OCI-LY7 (cell line): ENCODE measurements around the gene PNMA6E. TPM values are rescaled to one million over a fixed set of nuclear protein-coding genes. Genes with fewer than 3 reads are reported as not detected.

ENCODE experiments used
- BruUV-seq: library from RNA; stranded (reverse); fragments of 400-500 nt; replicated peaks from 2 replicates; lab custom pipeline; 2021; lab: Mats Ljungman, UMichigan
- CTCF ChIA-PET: fragments of 300-600 bp; sonication (Branson Sonifier 250); formaldehyde crosslinking; loops from one replicate; lab custom pipeline; 2022; ENCODE audit warnings: antibody characterized with exemption; ENCODE audit not compliant: unreplicated experiment; lab: Charles Lee
- POLR2A ChIA-PET: fragments of 300-600 bp; sonication (Branson Sonifier 250); formaldehyde crosslinking; loops from one replicate; lab custom pipeline; 2022; ENCODE audit warnings: antibody characterized with exemption; lab: Charles Lee
- DNase-seq: peaks from one replicate; pipeline ENCODE4 v3.0.0-alpha.2; 2015; ENCODE audit warnings: low spot score
- H2AFZ ChIP-seq: fragments of 200-600 bp; sonication (generic), shearing (Covaris generic); 2 replicates; pipeline ENCODE4 v1.6.1; 2014; ENCODE audit warnings: mild to moderate bottlenecking, antibody characterized with exemption, low read length, moderate library complexity
- H3K27ac ChIP-seq: fragments of 200-600 bp; sonication (generic); 2 replicates; pipeline ENCODE4 v1.5.1; 2014; ENCODE audit warnings: mixed run types, low read depth, mild to moderate bottlenecking, moderate library complexity, low read length, inconsistent platforms; ENCODE audit not compliant: poor library complexity, severe bottlenecking
- H3K36me3 ChIP-seq: fragments of 200-600 bp; sonication (generic); 2 replicates; pipeline ENCODE4 v1.6.1; 2014; ENCODE audit warnings: mild to moderate bottlenecking, antibody characterized with exemption, low read length, moderate library complexity, mixed read lengths; ENCODE audit not compliant: insufficient read depth
- H3K4me1 ChIP-seq: fragments of 200-600 bp; sonication (generic); 2 replicates; pipeline ENCODE4 v1.5.1; 2014; ENCODE audit warnings: mild to moderate bottlenecking, low read length; ENCODE audit not compliant: insufficient read depth, poor library complexity, severe bottlenecking
- H3K4me2 ChIP-seq: fragments of 200-600 bp; sonication (generic); 2 replicates; pipeline ENCODE4 v1.6.1; 2014; ENCODE audit warnings: mild to moderate bottlenecking, low read length
- H3K4me3 ChIP-seq: fragments of 200-600 bp; sonication (generic); 2 replicates; pipeline ENCODE4 v1.5.1; 2014; ENCODE audit warnings: mild to moderate bottlenecking, low read depth, low read length; ENCODE audit not compliant: poor library complexity, severe bottlenecking
- H3K79me2 ChIP-seq: fragments of 200-600 bp; sonication (generic); 2 replicates; pipeline ENCODE4 v1.6.1; 2016; ENCODE audit warnings: low read depth, mild to moderate bottlenecking, low read length, moderate library complexity, mixed read lengths; ENCODE audit not compliant: insufficient read depth
- H3K9me2 ChIP-seq: fragments of 200-600 bp; sonication (generic); 2 replicates; pipeline ENCODE4 v1.6.1; 2016; ENCODE audit warnings: mild to moderate bottlenecking, low read length, mixed read lengths; ENCODE audit not compliant: insufficient read depth
- H3K9me3 ChIP-seq: fragments of 200-600 bp; sonication (generic); 2 replicates; pipeline ENCODE4 v1.6.1; 2014; ENCODE audit warnings: mild to moderate bottlenecking, mixed run types, low read length, mixed read lengths
- H4K20me1 ChIP-seq: fragments of 200-600 bp; sonication (generic); 2 replicates; pipeline ENCODE4 v1.6.1; 2014; ENCODE audit warnings: mild to moderate bottlenecking, antibody characterized with exemption, low read length, moderate library complexity, mixed read lengths; ENCODE audit not compliant: insufficient read depth
- EZH2phosphoT487 ChIP-seq: fragments of 200-600 bp; sonication (generic); IDR thresholded peaks from 2 replicates; pipeline ENCODE4 v1.6.1; 2018; ENCODE audit warnings: low read depth, borderline replicate concordance, mild to moderate bottlenecking, mixed run types, antibody characterized with exemption, low read length, moderate library complexity, mixed read lengths
- intact Hi-C: fragments of 100-400 bp; cut with micrococcal nuclease; formaldehyde crosslinking; loops from one replicate; pipeline ENCODE4 v1.10.0; 2022; ENCODE audit not compliant: unreplicated experiment
- total RNA-seq, 2 experiments: library from RNA; depleted of rRNA in 1 of 2; stranded (reverse); fragments of >200 nt in 1 of 2; shearing (Covaris generic) in 1 of 2; gene quantifications; 2 replicates each; pipeline ENCODE4 v1.2.3, GENCODE V29; 2014 to 2022
- TF ChIP-seq, protein P1 (sequence below): fragments of 200-600 bp; sonication (generic); conservative IDR thresholded peaks from 2 replicates; pipeline ENCODE4 v1.5.1; 2014; ENCODE audit warnings: mild to moderate bottlenecking, antibody characterized with exemption, low read length, moderate library complexity, mixed read lengths

Gene PNMA6E
- total RNA-seq, 2 experiments from 2014 or later: not detected

DNA sequence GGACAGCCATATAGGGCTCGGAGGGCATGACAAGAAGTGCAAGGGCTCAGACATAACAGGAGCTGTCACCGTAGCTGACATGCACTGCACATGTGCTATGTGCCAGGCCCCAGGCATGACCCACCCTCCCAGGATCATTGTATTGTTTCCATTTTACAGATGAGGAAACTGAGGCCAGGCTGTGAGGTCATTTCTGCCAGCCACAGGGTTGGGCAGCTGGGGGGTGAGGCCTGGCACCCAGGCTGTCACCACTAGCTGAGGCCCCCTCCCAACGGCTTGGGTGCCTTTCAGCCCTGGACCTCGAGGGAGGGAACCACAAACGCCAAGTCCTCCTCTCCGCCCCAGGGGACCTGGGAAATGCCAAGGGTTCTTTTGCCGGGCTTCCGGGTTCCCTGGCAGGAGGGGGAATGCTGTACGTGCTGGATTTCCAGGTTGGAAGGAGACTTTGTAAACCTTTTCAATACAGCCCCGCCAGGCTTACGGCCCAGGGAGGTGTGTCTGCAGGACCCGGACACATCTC lies 32.1 kb upstream of the PNMA6E start:
- TF ChIP-seq, protein P1, sequence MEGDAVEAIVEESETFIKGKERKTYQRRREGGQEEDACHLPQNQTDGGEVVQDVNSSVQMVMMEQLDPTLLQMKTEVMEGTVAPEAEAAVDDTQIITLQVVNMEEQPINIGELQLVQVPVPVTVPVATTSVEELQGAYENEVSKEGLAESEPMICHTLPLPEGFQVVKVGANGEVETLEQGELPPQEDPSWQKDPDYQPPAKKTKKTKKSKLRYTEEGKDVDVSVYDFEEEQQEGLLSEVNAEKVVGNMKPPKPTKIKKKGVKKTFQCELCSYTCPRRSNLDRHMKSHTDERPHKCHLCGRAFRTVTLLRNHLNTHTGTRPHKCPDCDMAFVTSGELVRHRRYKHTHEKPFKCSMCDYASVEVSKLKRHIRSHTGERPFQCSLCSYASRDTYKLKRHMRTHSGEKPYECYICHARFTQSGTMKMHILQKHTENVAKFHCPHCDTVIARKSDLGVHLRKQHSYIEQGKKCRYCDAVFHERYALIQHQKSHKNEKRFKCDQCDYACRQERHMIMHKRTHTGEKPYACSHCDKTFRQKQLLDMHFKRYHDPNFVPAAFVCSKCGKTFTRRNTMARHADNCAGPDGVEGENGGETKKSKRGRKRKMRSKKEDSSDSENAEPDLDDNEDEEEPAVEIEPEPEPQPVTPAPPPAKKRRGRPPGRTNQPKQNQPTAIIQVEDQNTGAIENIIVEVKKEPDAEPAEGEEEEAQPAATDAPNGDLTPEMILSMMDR: no peak
- TF ChIP-seq EZH2phosphoT487: no peak
- no TSS peak for BruUV-seq
- CTCF ChIA-PET: no interaction called here

DNA sequence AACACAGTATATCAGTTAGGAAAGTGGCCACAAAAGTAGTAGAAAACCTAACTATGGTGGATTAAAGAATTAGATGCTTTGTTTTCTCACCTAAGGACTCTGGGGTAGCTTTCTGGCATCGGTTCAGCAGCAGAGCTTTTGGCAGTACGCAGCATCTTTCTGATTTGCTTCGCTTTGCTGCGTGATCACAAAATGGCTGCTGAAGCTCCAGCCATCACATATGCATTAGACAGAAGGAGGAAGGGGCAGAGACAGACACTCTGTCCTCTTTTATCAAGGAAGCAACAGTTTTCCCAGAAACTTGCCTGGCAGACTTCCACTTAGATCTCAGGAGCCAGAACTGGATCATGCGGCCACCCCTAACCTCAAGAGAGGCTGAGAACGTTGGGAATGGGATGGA lies 29.6 kb upstream of the PNMA6E start:
- Histone ChIP-seq H3K27ac (no peak overlapping the region), H3K4me3 (no peak overlapping the region)
- BruUV-seq: no TSS peak

More for the DNA sequence above, 32.1 kb upstream of the PNMA6E start:
- no peak for DNase-seq
- H3K4me1 ChIP-seq: no peaks in the 10 kb centered on the region
- H3K9me2 ChIP-seq: no peaks in the 10 kb centered on the region
- H4K20me1 ChIP-seq: no peaks in the 10 kb centered on the region
- H3K36me3 ChIP-seq: no peaks in the 10 kb centered on the region
- H3K79me2 ChIP-seq: no peaks in the 10 kb centered on the region
- POLR2A ChIA-PET: no interaction called here
- no peak overlapping the region for H3K27ac ChIP-seq
- no peaks in the 10 kb centered on the region for H3K9me3 ChIP-seq
- H3K4me2 ChIP-seq: no peak overlapping the region
- H3K4me3 ChIP-seq: no peak overlapping the region
- intact Hi-C loops: no loop called here
- no peak overlapping the region for H2AFZ ChIP-seq

DNA sequence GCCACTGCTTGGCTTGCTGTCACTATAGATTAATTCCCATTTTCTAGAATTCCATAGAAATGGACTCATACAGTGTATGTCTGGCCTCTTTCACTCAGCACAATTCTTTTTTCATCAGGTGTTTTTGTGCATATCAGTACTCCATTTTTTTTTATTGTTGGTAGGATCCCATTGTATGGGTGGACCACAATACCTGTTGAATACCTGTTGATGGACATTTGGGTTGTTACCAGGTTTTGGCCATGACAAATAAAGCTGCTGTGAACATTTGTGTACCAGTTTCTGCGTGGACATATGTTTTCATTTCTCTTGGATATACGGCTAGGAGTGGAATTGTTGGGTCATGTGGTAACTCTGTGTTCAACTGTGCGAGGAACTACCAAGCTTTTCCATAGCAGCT lies 25.1 kb upstream of the PNMA6E start:
- Histone ChIP-seq H3K79me2 (no peaks in the 10 kb centered on the region), H3K4me3 (no peak overlapping the region), H3K4me1 (no peaks in the 10 kb centered on the region), H4K20me1 (no peaks in the 10 kb centered on the region), H2AFZ (no peak overlapping the region), H3K36me3 (no peaks in the 10 kb centered on the region), H3K27ac (no peak overlapping the region), H3K9me2 (no peaks in the 10 kb centered on the region), H3K4me2 (no peak overlapping the region), H3K9me3 (no peaks in the 10 kb centered on the region)
- no peak for DNase-seq
- no peak for TF ChIP-seq EZH2phosphoT487
- TF ChIP-seq, protein P1: no peak
- POLR2A ChIA-PET: no interaction called here
- intact Hi-C loops: no loop called here
- no TSS peak for BruUV-seq
- CTCF ChIA-PET: no interaction called here

More for the DNA sequence above, 29.6 kb upstream of the PNMA6E start:
- POLR2A ChIA-PET: no interaction called here
- Histone ChIP-seq H3K4me1 (no peaks in the 10 kb centered on the region), H3K9me3 (no peaks in the 10 kb centered on the region), H3K9me2 (no peaks in the 10 kb centered on the region), H3K36me3 (no peaks in the 10 kb centered on the region), H2AFZ (no peak overlapping the region), H3K79me2 (no peaks in the 10 kb centered on the region), H3K4me2 (no peak overlapping the region), H4K20me1 (no peaks in the 10 kb centered on the region)
- no peak for DNase-seq
- intact Hi-C loops: no loop called here
- CTCF ChIA-PET: no interaction called here
- TF ChIP-seq, protein P1: no peak
- no peak for TF ChIP-seq EZH2phosphoT487
